K562 (cell line): ENCODE data around the gene GTF3C1. TPM values are rescaled to one million over a fixed set of nuclear protein-coding genes. Genes with fewer than 3 reads are reported as not detected.

Experiments used
- ATAC-seq: fragments of 200-7000 bp; cut with Tn5 transposase; 3 replicates; pipeline ENCODE4 v1.9.1; 2020; ENCODE audit warnings: moderate library complexity
- BruUV-seq: library from RNA; stranded (reverse); fragments of 400-500 nt; replicated peaks from 2 replicates; lab custom pipeline; 2021; lab: Mats Ljungman, UMichigan
- CTCF ChIA-PET: fragments of 300-600 bp; formaldehyde crosslinking; extraction: SDS; loops from one replicate; lab custom pipeline; 2021; ENCODE audit warnings: low intra/inter-chr PET ratio; lab: Yijun Ruan, JAX
- POLR2A ChIA-PET: fragments of 300-600, 350-650 bp; sonication (Branson Sonifier 250); formaldehyde crosslinking; extraction: SDS; loops from one replicate; lab custom pipeline; 2021; ENCODE audit warnings: antibody characterized with exemption, inconsistent platforms; lab: Yijun Ruan, JAX
- DNase-seq, 4 experiments: peaks; one replicate each; pipeline versions ENCODE4 v3.0.0 to v3.0.0-alpha.2; 2011 to 2018; ENCODE audit warnings: low spot score in 3 of 4, mixed read lengths in 3 of 4; ENCODE audit errors: extremely low read depth in 1 of 4
- FAIRE-seq: peaks from 2 replicates; lab custom pipeline; 2011; peaks lifted over from hg19 to GRCh38; lab: Jason Lieb, UNC
- H2AFZ ChIP-seq: 2 replicates; pipeline ENCODE4 v1.6.0; 2011; ENCODE audit warnings: low read depth, low read length, control low read depth, inconsistent platforms
- H3K27ac ChIP-seq: fragments of 200-600 bp; 3 replicates; pipeline ENCODE4 v1.8.0; 2011; ENCODE audit warnings: low read depth, mild to moderate bottlenecking, control low read depth, inconsistent platforms, low read length, moderate library complexity, mixed read lengths; ENCODE audit errors: extremely low read depth
- H3K27me3 ChIP-seq, 2 experiments: fragments of 300-600 bp in 1 of 2; 2 replicates in 1 of 2; 3 replicates in 1 of 2; pipeline versions ENCODE4 v1.6.0 to v1.8.0; 2011; ENCODE audit warnings: inconsistent platforms in 2 of 2, low read length in 2 of 2, mild to moderate bottlenecking in 1 of 2, mixed read lengths in 1 of 2, moderate library complexity in 1 of 2; ENCODE audit not compliant: control insufficient read depth in 2 of 2, insufficient read depth in 2 of 2
- H3K36me3 ChIP-seq: fragments of 300-600 bp; 3 replicates; pipeline ENCODE4 v1.8.0; 2011; ENCODE audit warnings: mild to moderate bottlenecking, low read length, inconsistent platforms; ENCODE audit not compliant: control insufficient read depth, insufficient read depth
- H3K4me1 ChIP-seq, 2 experiments: fragments of 200-600 bp in 1 of 2; replicated peaks in 1 of 2; 2 replicates in 1 of 2; 3 replicates in 1 of 2; pipeline versions ENCODE4 v1.5.1 to v1.8.0; 2011; ENCODE audit warnings: inconsistent platforms in 2 of 2, low read length in 2 of 2, mild to moderate bottlenecking in 1 of 2, mixed read lengths in 1 of 2, moderate library complexity in 1 of 2; ENCODE audit not compliant: control insufficient read depth in 2 of 2, insufficient read depth in 2 of 2
- H3K4me2 ChIP-seq: 2 replicates; pipeline ENCODE4 v1.6.1; 2011; ENCODE audit warnings: low read length, control low read depth, inconsistent platforms, mixed read lengths; ENCODE audit not compliant: insufficient read depth
- H3K4me3 ChIP-seq: fragments of 200-600 bp; sonication (generic), shearing (Covaris generic); 2 replicates; pipeline ENCODE4 v1.5.1; 2016; ENCODE audit warnings: control low read depth, inconsistent platforms
- H3K79me2 ChIP-seq: fragments of 200-600 bp; 3 replicates; pipeline ENCODE4 v1.8.0; 2011; ENCODE audit warnings: low read length, inconsistent platforms; ENCODE audit not compliant: control insufficient read depth, insufficient read depth
- H3K9ac ChIP-seq, 2 experiments: 2 replicates each; pipeline versions ENCODE4 v1.6.0 to v1.6.1; 2011; ENCODE audit warnings: low read depth in 2 of 2, low read length in 2 of 2, control low read depth in 1 of 2, inconsistent platforms in 1 of 2, mild to moderate bottlenecking in 1 of 2, mixed read lengths in 1 of 2; ENCODE audit not compliant: insufficient read depth in 1 of 2
- H3K9me1 ChIP-seq: one replicate; pipeline ENCODE4 v1.6.0; 2011; ENCODE audit warnings: inconsistent platforms, mild to moderate bottlenecking, low read length, moderate library complexity; ENCODE audit not compliant: control insufficient read depth, insufficient read depth
- H3K9me3 ChIP-seq: replicated peaks from 2 replicates; pipeline ENCODE4 v1.5.1; 2011; ENCODE audit warnings: low read depth, low read length, inconsistent platforms; ENCODE audit not compliant: control insufficient read depth, insufficient read depth
- H4K20me1 ChIP-seq: replicated peaks from 2 replicates; pipeline ENCODE4 v1.6.1; 2011; ENCODE audit warnings: low read length, inconsistent platforms, mixed read lengths; ENCODE audit not compliant: control insufficient read depth, insufficient read depth
- CEBPB ChIP-seq: fragments of 450-650 bp; IDR thresholded peaks from 2 replicates; pipeline ENCODE4 v1.6.1; 2016; ENCODE audit warnings: missing genetic modification characterization, missing compliant biosample characterization
- WGBS: fragments of 100-300 bp; shearing (Covaris generic); methylation state at CpG from one replicate; pipeline ENCODE4 v1.1.6; 2016; ENCODE audit warnings: low coverage, mixed read lengths; ENCODE audit not compliant: insufficient coverage; ENCODE audit errors: missing lambda C conversion rate; 5-methylcytosine and 5-hydroxymethylcytosine counted together
- in situ Hi-C: fragments of 300-500 bp; cut with MboI; formaldehyde crosslinking; loops from 4 replicates; pipeline ENCODE4 v1.15.0; 2018; ENCODE audit warnings: inconsistent platforms, mixed read lengths
- intact Hi-C: fragments of 100-400 bp; cut with micrococcal nuclease; formaldehyde crosslinking; loops from 2 replicates; pipeline ENCODE4 v1.14.2; 2022
- polyA plus RNA-seq, 8 experiments: library from polyadenylated mRNA; depleted of rRNA in 4 of 8; stranded (reverse) in 5 of 8; unstranded in 3 of 8; fragments of >200 nt; fragmentation: Nextera tagmentation in 2 of 8; fragmentation: Illumina TruSeq in 1 of 8; extraction: Ambion mirVana in 2 of 8; extraction: Trizol in 1 of 8; gene quantifications; 2 replicates each; pipeline versions ENCODE4 v1.2.1 to v1.2.3, GENCODE V29; 2011 to 2014; ENCODE audit warnings: inconsistent platforms in 1 of 8, missing spikeins in 1 of 8
- total RNA-seq, 7 experiments: library from RNA; depleted of rRNA in 6 of 7; stranded (reverse); fragments of >200 nt in 6 of 7; fragmentation: Illumina TruSeq in 2 of 7; extraction: Trizol in 2 of 7; gene quantifications; 2 replicates each; pipeline versions ENCODE4 v1.2.1 to v1.2.3, GENCODE V29; 2011 to 2021; ENCODE audit warnings: low replicate concordance in 1 of 7
- TF ChIP-seq, protein P1 (sequence below): sonication (generic); formaldehyde crosslinking; IDR thresholded peaks from 2 replicates; pipeline ENCODE4 v1.8.0; 2022; ENCODE audit warnings: missing genetic modification reagents, mild to moderate bottlenecking, borderline replicate concordance
- TF ChIP-seq, protein P2 (sequence below): sonication (generic); formaldehyde crosslinking; IDR thresholded peaks from 2 replicates; pipeline ENCODE4 v1.8.1; 2023; ENCODE audit warnings: mild to moderate bottlenecking, missing genetic modification reagents
- TF ChIP-seq, protein P3 (sequence below): fragments of 250-450 bp; sonication (Bioruptor Pico); IDR thresholded peaks from 2 replicates; pipeline ENCODE4 v1.8.0; 2022; ENCODE audit warnings: inconsistent platforms, mild to moderate bottlenecking, moderate library complexity, borderline replicate concordance

Gene GTF3C1
- total and polyA plus RNA-seq, 9 of the 15 experiments (the other 6 are each of a cell fraction or from before 2014, with no cell fraction given): 0.72 to 63.6 (median 30.9) TPM

DNA sequence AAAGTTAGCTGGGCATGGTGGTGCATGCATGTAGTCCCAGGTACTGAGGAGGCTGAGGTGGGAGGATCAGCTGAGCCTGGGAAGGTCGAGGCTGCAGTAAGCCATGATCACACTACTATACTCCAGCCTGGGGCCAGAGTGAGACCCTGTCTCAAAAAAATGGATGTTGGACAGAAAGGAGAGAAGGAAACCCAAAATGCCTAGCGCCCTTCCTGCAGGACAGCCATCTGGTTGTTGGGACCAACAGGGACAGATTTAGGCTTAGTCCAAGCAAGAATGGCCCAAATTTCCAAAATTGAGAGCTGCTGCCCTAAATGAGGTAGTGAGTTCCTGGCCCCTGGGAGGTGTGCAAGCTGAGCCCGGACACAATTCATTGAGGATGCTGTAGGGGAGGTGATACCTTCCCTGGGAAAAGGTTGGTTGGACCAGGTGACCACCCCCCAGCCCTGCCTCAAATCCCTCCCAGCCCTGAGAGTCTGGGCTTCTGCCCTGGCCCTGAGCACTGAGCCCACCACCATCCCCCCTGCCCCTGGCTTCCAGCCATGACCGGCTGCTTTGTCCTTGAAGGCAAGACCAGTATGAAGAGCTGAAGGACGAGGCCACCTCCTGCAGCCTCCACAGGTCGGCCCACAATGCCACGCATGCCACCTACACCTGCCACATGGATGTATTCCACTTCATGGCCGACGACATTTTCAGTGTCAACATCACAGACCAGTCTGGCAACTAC, 112.6 kb downstream of the GTF3C1 start:
- in situ Hi-C loops: no loop called here
- Histone ChIP-seq H3K4me1 (peaks cover 0 to 10% of the 10 kb centered on the region in 2 experiments; a peak in 3 of 5 replicates), H3K27ac (no peak overlapping the region), H3K4me2 (no peak overlapping the region), H3K9ac (no peak overlapping the region), H3K27me3 (peaks cover 0 to 13% of the 10 kb centered on the region in 2 experiments; a peak in 2 of 5 replicates), H3K9me1 (no peaks in the 10 kb centered on the region), H3K36me3 (no peaks in the 10 kb centered on the region), H2AFZ (no peak overlapping the region), H3K9me3 (no peaks in the 10 kb centered on the region), H3K4me3 (no peak overlapping the region), H3K79me2 (no peaks in the 10 kb centered on the region), H4K20me1 (no peaks in the 10 kb centered on the region)
- no TSS peak for BruUV-seq
- 10% methylated on average over 9 of the region's 9 CpGs for WGBS
- intact Hi-C loops: no loop called here
- no peak for DNase-seq
- no peak for ATAC-seq
- TF ChIP-seq, protein P1, sequence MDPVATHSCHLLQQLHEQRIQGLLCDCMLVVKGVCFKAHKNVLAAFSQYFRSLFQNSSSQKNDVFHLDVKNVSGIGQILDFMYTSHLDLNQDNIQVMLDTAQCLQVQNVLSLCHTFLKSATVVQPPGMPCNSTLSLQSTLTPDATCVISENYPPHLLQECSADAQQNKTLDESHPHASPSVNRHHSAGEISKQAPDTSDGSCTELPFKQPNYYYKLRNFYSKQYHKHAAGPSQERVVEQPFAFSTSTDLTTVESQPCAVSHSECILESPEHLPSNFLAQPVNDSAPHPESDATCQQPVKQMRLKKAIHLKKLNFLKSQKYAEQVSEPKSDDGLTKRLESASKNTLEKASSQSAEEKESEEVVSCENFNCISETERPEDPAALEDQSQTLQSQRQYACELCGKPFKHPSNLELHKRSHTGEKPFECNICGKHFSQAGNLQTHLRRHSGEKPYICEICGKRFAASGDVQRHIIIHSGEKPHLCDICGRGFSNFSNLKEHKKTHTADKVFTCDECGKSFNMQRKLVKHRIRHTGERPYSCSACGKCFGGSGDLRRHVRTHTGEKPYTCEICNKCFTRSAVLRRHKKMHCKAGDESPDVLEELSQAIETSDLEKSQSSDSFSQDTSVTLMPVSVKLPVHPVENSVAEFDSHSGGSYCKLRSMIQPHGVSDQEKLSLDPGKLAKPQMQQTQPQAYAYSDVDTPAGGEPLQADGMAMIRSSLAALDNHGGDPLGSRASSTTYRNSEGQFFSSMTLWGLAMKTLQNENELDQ (CRISPR knock-in tag): no peak
- no peak for TF ChIP-seq CEBPB (tag)
- TF ChIP-seq, protein P2, sequence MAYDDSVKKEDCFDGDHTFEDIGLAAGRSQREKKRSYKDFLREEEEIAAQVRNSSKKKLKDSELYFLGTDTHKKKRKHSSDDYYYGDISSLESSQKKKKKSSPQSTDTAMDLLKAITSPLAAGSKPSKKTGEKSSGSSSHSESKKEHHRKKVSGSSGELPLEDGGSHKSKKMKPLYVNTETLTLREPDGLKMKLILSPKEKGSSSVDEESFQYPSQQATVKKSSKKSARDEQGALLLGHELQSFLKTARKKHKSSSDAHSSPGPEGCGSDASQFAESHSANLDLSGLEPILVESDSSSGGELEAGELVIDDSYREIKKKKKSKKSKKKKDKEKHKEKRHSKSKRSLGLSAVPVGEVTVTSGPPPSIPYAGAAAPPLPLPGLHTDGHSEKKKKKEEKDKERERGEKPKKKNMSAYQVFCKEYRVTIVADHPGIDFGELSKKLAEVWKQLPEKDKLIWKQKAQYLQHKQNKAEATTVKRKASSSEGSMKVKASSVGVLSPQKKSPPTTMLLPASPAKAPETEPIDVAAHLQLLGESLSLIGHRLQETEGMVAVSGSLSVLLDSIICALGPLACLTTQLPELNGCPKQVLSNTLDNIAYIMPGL (CRISPR knock-in tag): no peak
- TF ChIP-seq, protein P3, sequence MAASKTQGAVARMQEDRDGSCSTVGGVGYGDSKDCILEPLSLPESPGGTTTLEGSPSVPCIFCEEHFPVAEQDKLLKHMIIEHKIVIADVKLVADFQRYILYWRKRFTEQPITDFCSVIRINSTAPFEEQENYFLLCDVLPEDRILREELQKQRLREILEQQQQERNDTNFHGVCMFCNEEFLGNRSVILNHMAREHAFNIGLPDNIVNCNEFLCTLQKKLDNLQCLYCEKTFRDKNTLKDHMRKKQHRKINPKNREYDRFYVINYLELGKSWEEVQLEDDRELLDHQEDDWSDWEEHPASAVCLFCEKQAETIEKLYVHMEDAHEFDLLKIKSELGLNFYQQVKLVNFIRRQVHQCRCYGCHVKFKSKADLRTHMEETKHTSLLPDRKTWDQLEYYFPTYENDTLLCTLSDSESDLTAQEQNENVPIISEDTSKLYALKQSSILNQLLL (CRISPR knock-in tag): no peak
- POLR2A ChIA-PET: interaction anchor here (0.5 to 1.2 kb wide), 2 partner anchors 11 to 16 kb away, joined by 3 read pairs; no protein-coding TSS in a partner anchor
- no peak for FAIRE-seq
- CTCF ChIA-PET: no interaction called here
